ENCODE measurements around the gene DUSP9. TPM values are rescaled to one million over a fixed set of nuclear protein-coding genes. Genes with fewer than 3 reads are reported as not detected.

The DUSP9 gene
- total RNA-seq, 1 donor from 2014 or later: not detected

- Histone ChIP-seq H3K27ac (replicated peaks) (no peak overlapping the region), H3K36me3 (no peaks in the 10 kb centered on the region), H3K4me1 (no peaks in the 10 kb centered on the region), H3K4me3 (no peak overlapping the region), H3K27me3 (ENCODE audit: low read depth) (peaks cover 11% of the 10 kb centered on the region), H3K9me3 (replicated peaks) (no peaks in the 10 kb centered on the region)
- DNase-seq: no peak
- TF ChIP-seq CTCF (IDR thresholded peaks at IDR 0.05; ENCODE audit: borderline replicate concordance): no peak
- intact Hi-C loops (cut with micrococcal nuclease): no loop called here
Observed at GRCh38 chrX:153668423-153669173, 21.6 kb downstream of the DUSP9 start.

GRCh38 chrX:153669174-153669890 is 22.3 kb downstream of the DUSP9 start:
- Histone ChIP-seq H3K27ac (replicated peaks) (no peak overlapping the region), H3K4me1 (no peaks in the 10 kb centered on the region), H3K9me3 (replicated peaks) (no peaks in the 10 kb centered on the region), H3K36me3 (no peaks in the 10 kb centered on the region), H3K27me3 (ENCODE audit: low read depth) (peaks cover 15% of the 10 kb centered on the region), H3K4me3 (no peak overlapping the region)
- intact Hi-C loops (cut with micrococcal nuclease): no loop called here
- peak; percentile 75 for TF ChIP-seq CTCF (IDR thresholded peaks at IDR 0.05; ENCODE audit: borderline replicate concordance)
- no peak for DNase-seq

- no peak for TF ChIP-seq CTCF (IDR thresholded peaks at IDR 0.05; ENCODE audit: borderline replicate concordance)
- Histone ChIP-seq H3K9me3 (replicated peaks) (no peaks in the 10 kb centered on the region), H3K36me3 (no peaks in the 10 kb centered on the region), H3K4me3 (no peak overlapping the region), H3K4me1 (no peaks in the 10 kb centered on the region), H3K27ac (replicated peaks) (no peak overlapping the region), H3K27me3 (ENCODE audit: low read depth) (peaks cover 20% of the 10 kb centered on the region)
- no peak for DNase-seq
- intact Hi-C loops (cut with micrococcal nuclease): no loop called here
Observed at GRCh38 chrX:153669901-153670731, 23.1 kb downstream of the DUSP9 start.

- DNase-seq: no peak
- Histone ChIP-seq H3K9me3 (replicated peaks) (no peaks in the 10 kb centered on the region), H3K27me3 (ENCODE audit: low read depth) (peaks cover 20% of the 10 kb centered on the region), H3K4me3 (no peak overlapping the region), H3K36me3 (no peaks in the 10 kb centered on the region), H3K4me1 (no peaks in the 10 kb centered on the region), H3K27ac (replicated peaks) (no peak overlapping the region)
- intact Hi-C loops (cut with micrococcal nuclease): no loop called here
- TF ChIP-seq CTCF (IDR thresholded peaks at IDR 0.05; ENCODE audit: borderline replicate concordance): no peak
Observed at GRCh38 chrX:153670748-153671588, 24.0 kb downstream of the DUSP9 start.
